Stimulated activated CD4-positive, alpha-beta T cell treated with anti-CD3 and anti-CD28 coated beads, Interleukin-12 subunit alpha, Interleukin-12 subunit beta, amount 100 ng/mL, for 48 hours (primary cell): ENCODE data around the gene KIR3DL3.
"Not testable (repeated sequence)": the region's sequence is repeated elsewhere in the genome, so short reads cannot be mapped to it uniquely, and the experiment has no call there.

ENCODE experiments used
- DNase-seq, 3 donors: peaks; one replicate each; pipeline ENCODE4 v3.0.0-alpha.2; 2020; ENCODE audit warnings: low read depth in 2 of 3, low spot score in 1 of 3

Gene KIR3DL3

GRCh38 chr19:54724142-54724541, at the start of gene KIR3DL3:
KIR3DL3 (plus strand) TSS chr19:54724442; CDS start chr19:54724497, 55 bp downstream.
- no peak for DNase-seq

GRCh38 chr19:54676210-54676834, 47.9 kb upstream of the KIR3DL3 start:
- peak in 1 of 3 donors; percentile 47 for DNase-seq

GRCh38 chr19:54677217-54677616, 47.0 kb upstream of the KIR3DL3 start:
- DNase-seq = no peak

- not testable (repeated sequence) for DNase-seq
These were observed 42.6 kb upstream of the KIR3DL3 start for GRCh38 chr19:54681596-54681995.

- DNase-seq = no peak
These were observed 41.9 kb upstream of the KIR3DL3 start for GRCh38 chr19:54682306-54682856.

- peak in 1 of 3 donors; percentile 10 for DNase-seq
These were observed 39.7 kb upstream of the KIR3DL3 start for GRCh38 chr19:54684527-54684926.

GRCh38 chr19:54691582-54692297, 32.5 kb upstream of the KIR3DL3 start:
- no peak for DNase-seq

- DNase-seq = no peak
These were observed 32.0 kb upstream of the KIR3DL3 start for GRCh38 chr19:54692298-54692615.

- DNase-seq = no peak
These were observed 29.6 kb upstream of the KIR3DL3 start for GRCh38 chr19:54694648-54695047.

- no peak for DNase-seq
These were observed 28.1 kb upstream of the KIR3DL3 start for GRCh38 chr19:54696117-54696548.

GRCh38 chr19:54696766-54697165, 27.5 kb upstream of the KIR3DL3 start:
- no peak for DNase-seq

- DNase-seq = not testable (repeated sequence)
These were observed 26.5 kb upstream of the KIR3DL3 start for GRCh38 chr19:54697716-54698115.

GRCh38 chr19:54704928-54705327, 19.3 kb upstream of the KIR3DL3 start:
- no peak for DNase-seq

- no peak for DNase-seq
These were observed 16.3 kb upstream of the KIR3DL3 start for GRCh38 chr19:54707962-54708361.

GRCh38 chr19:54708781-54709180, 15.5 kb upstream of the KIR3DL3 start:
- DNase-seq = no peak

- DNase-seq = no peak
These were observed 14.9 kb upstream of the KIR3DL3 start for GRCh38 chr19:54709212-54709948.

GRCh38 chr19:54709956-54710355, 14.3 kb upstream of the KIR3DL3 start:
- DNase-seq = not testable (repeated sequence)

GRCh38 chr19:54724644-54725043, 402 bp downstream of the KIR3DL3 start:
- DNase-seq = no peak

GRCh38 chr19:54725321-54725720, 1.1 kb downstream of the KIR3DL3 start:
- DNase-seq = no peak

- no peak for DNase-seq
These were observed 3.3 kb downstream of the KIR3DL3 start for GRCh38 chr19:54727562-54727961.

- no peak for DNase-seq
These were observed 3.9 kb downstream of the KIR3DL3 start for GRCh38 chr19:54728167-54728566.
